BE2C (cell line): ENCODE measurements around the gene C5orf15.

ENCODE experiments used
- DNase-seq: peaks from one replicate; pipeline ENCODE4 v3.0.0-alpha.2; 2020
- H3K27me3 ChIP-seq: fragments of 250-450 bp; sonication (Bioruptor Pico); 2 replicates; pipeline ENCODE4 v1.5.1; 2020; ENCODE audit warnings: mild to moderate bottlenecking
- H3K36me3 ChIP-seq: fragments of 250-450 bp; sonication (Bioruptor Pico); 2 replicates; pipeline ENCODE4 v1.5.1; 2020; ENCODE audit warnings: mild to moderate bottlenecking
- H3K4me1 ChIP-seq: fragments of 250-450 bp; sonication (Bioruptor Pico); 2 replicates; pipeline ENCODE4 v1.5.1; 2020
- H3K4me3 ChIP-seq: 2 replicates; pipeline ENCODE4 v1.5.1; 2011; ENCODE audit warnings: low read depth, low read length
- H3K9me3 ChIP-seq: fragments of 250-450 bp; sonication (Bioruptor Pico); 2 replicates; pipeline ENCODE4 v1.5.1; 2020
- CTCF ChIP-seq: IDR thresholded peaks from 2 replicates; pipeline ENCODE4 v1.5.1; 2012; ENCODE audit warnings: mild to moderate bottlenecking, low read depth, low read length

The C5orf15 gene

GRCh38 chr5:133950821-133951612 is 17.4 kb downstream of the C5orf15 start:
- no peaks in the 10 kb centered on the region; the same call in 1 of the 2 replicates for H3K4me1 ChIP-seq
- no peaks in the 10 kb centered on the region for H3K27me3 ChIP-seq
- H3K4me3 ChIP-seq: no peak overlapping the region
- no peak for DNase-seq
- peaks cover 6% of the 10 kb centered on the region for H3K36me3 ChIP-seq
- no peak for TF ChIP-seq CTCF
- H3K9me3 ChIP-seq: no peaks in the 10 kb centered on the region

GRCh38 chr5:133948721-133949120 is 19.7 kb downstream of the C5orf15 start:
- Histone ChIP-seq H3K4me1 (peaks cover 3% of the 10 kb centered on the region), H3K36me3 (no peaks in the 10 kb centered on the region; the same call in 1 of the 2 replicates), H3K27me3 (no peaks in the 10 kb centered on the region), H3K4me3 (no peak overlapping the region), H3K9me3 (no peaks in the 10 kb centered on the region)
- DNase-seq: no peak
- no peak for TF ChIP-seq CTCF

GRCh38 chr5:133947431-133947841 is 21.0 kb downstream of the C5orf15 start:
- TF ChIP-seq CTCF: no peak
- Histone ChIP-seq H3K9me3 (no peaks in the 10 kb centered on the region), H3K36me3 (no peaks in the 10 kb centered on the region), H3K4me3 (no peak overlapping the region), H3K27me3 (no peaks in the 10 kb centered on the region), H3K4me1 (peaks cover 3% of the 10 kb centered on the region)
- no peak for DNase-seq

- no peaks in the 10 kb centered on the region for H3K36me3 ChIP-seq
- no peak overlapping the region for H3K4me3 ChIP-seq
- no peaks in the 10 kb centered on the region for H3K9me3 ChIP-seq
- no peak for TF ChIP-seq CTCF
- H3K4me1 ChIP-seq: peaks cover 3% of the 10 kb centered on the region; the same call in 1 of the 2 replicates
- no peaks in the 10 kb centered on the region for H3K27me3 ChIP-seq
- DNase-seq: no peak
These were observed 22.9 kb downstream of the C5orf15 start for GRCh38 chr5:133945568-133945967.

GRCh38 chr5:133944263-133945185 is 23.9 kb downstream of the C5orf15 start:
- TF ChIP-seq CTCF: peak; percentile 96
- Histone ChIP-seq H3K9me3 (no peaks in the 10 kb centered on the region), H3K4me1 (peaks cover 3% of the 10 kb centered on the region), H3K36me3 (no peaks in the 10 kb centered on the region), H3K4me3 (no peak overlapping the region), H3K27me3 (no peaks in the 10 kb centered on the region)
- DNase-seq: peak; percentile 83
